ENCODE data around the gene RNF168. TPM values are rescaled to one million over a fixed set of nuclear protein-coding genes. Genes with fewer than 3 reads are reported as not detected.

The RNF168 gene
- total RNA-seq, 1 experiment from 2014 or later = 35.4 TPM

GRCh38 chr3:196499061-196499460 is 4.5 kb downstream of the RNF168 start:
- H3K4me2 ChIP-seq (ENCODE audit: low read depth, low read length, poor library complexity, severe bottlenecking) = peak overlapping the region; percentile 96
- peak overlapping the region; percentile 84; the same call in 1 of the 2 replicates for H3K4me3 ChIP-seq (ENCODE audit: low read length)
- H2AFZ ChIP-seq (ENCODE audit: low read length) = no peak overlapping the region
- peak overlapping the region; percentile 92 for H3K27ac ChIP-seq (ENCODE audit: low read length)
- peaks cover 92% of the 10 kb centered on the region for H3K79me2 ChIP-seq (ENCODE audit: low read length)
- H3K27me3 ChIP-seq (ENCODE audit: low read length) = no peaks in the 10 kb centered on the region
- no peak for DNase-seq
- H3K9me3 ChIP-seq (ENCODE audit: low read length) = no peaks in the 10 kb centered on the region
- peaks cover 40% of the 10 kb centered on the region for H4K20me1 ChIP-seq (ENCODE audit: insufficient read depth, low read depth, low read length)
- H3K9ac ChIP-seq (ENCODE audit: low read length) = no peak overlapping the region
- peaks cover 50% of the 10 kb centered on the region for H3K36me3 ChIP-seq (ENCODE audit: insufficient read depth, low read length)
- H3K4me1 ChIP-seq (ENCODE audit: low read length) = peaks cover 43% of the 10 kb centered on the region
- no peaks in the 10 kb centered on the region for H3K9me2 ChIP-seq (replicated peaks; ENCODE audit: insufficient read depth, low read length)

DNA sequence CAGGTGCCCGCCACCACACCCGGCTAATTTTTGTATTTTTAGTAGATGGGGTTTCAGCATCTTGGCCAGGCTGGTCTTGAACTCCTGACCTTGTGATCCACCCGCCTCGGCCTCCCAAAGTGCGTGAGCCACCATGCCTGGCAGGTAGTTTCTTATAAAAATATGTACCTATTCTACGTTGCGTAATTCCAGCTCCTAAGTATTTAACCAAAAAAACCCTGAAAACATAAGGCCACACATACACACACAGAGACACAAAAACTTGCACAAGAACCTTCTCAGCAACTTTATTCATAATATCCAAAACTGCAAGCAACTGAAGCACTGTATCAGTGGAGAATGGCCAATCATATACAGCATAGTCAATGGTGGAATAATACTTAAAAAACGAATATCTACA is 5.3 kb downstream of the RNF168 start:
- no peak overlapping the region for H3K4me2 ChIP-seq (ENCODE audit: low read depth, low read length, poor library complexity, severe bottlenecking)
- H2AFZ ChIP-seq (ENCODE audit: low read length) = no peak overlapping the region
- H3K9ac ChIP-seq (ENCODE audit: low read length) = no peak overlapping the region
- H3K4me3 ChIP-seq (ENCODE audit: low read length) = no peak overlapping the region
- no peaks in the 10 kb centered on the region for H3K27me3 ChIP-seq (ENCODE audit: low read length)
- peaks cover 42% of the 10 kb centered on the region for H4K20me1 ChIP-seq (ENCODE audit: insufficient read depth, low read depth, low read length)
- H3K9me3 ChIP-seq (ENCODE audit: low read length) = no peaks in the 10 kb centered on the region
- H3K4me1 ChIP-seq (ENCODE audit: low read length) = peaks cover 41% of the 10 kb centered on the region
- no peak overlapping the region for H3K27ac ChIP-seq (ENCODE audit: low read length)
- H3K9me2 ChIP-seq (replicated peaks; ENCODE audit: insufficient read depth, low read length) = no peaks in the 10 kb centered on the region
- peaks cover 99% of the 10 kb centered on the region for H3K79me2 ChIP-seq (ENCODE audit: low read length)
- no peak for DNase-seq
- H3K36me3 ChIP-seq (ENCODE audit: insufficient read depth, low read length) = peaks cover 50% of the 10 kb centered on the region

DNA sequence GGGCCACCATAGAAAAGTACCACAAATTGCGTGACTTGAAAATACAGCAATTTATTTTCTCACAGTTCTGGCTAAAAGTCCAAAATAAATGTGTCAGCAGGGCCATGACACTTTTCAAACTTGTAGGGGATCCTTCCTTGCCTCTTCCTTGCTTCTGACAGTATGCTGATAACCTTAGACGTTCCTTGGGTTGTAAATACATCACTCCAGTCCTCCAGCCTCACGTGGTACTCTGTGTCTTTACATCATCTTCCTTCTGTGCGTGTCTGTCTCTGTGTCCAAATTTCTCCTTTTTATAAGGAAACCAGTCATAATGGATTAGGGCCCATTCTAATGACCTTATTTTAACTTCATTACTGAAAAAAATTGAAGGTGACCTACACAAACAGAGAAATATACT is 7.4 kb downstream of the RNF168 start:
- peaks cover 52% of the 10 kb centered on the region for H4K20me1 ChIP-seq (ENCODE audit: insufficient read depth, low read depth, low read length)

DNA sequence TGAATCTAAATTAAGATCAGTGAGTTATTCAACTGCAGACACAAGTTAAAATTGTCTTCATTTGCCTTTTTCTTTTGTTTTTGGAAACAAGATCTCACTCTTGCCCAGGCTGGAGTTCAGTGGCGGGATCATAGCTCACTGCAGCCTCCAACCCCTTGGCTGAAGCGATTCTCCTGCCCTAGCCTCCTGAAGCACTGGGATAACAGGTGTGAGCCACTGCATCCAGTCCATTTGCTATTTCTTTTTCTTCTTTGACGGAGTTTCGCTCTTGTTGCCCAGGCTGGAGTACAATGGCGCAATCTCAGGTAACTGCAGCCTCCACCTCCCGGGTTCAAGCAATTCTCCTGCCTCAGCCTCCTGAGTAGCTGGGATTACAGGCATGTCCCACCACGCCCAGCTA is 10.3 kb downstream of the RNF168 start:
- Histone ChIP-seq H2AFZ (ENCODE audit: low read length) (no peak overlapping the region), H3K4me1 (ENCODE audit: low read length) (peaks cover 27% of the 10 kb centered on the region), H3K36me3 (ENCODE audit: insufficient read depth, low read length) (peaks cover 49% of the 10 kb centered on the region), H3K27me3 (ENCODE audit: low read length) (no peaks in the 10 kb centered on the region), H3K4me2 (ENCODE audit: low read depth, low read length, poor library complexity, severe bottlenecking) (no peak overlapping the region), H3K27ac (ENCODE audit: low read length) (peak overlapping the region; percentile 2; the same call in 1 of the 2 replicates), H3K79me2 (ENCODE audit: low read length) (peaks cover 97% of the 10 kb centered on the region), H3K9ac (ENCODE audit: low read length) (no peak overlapping the region), H4K20me1 (ENCODE audit: insufficient read depth, low read depth, low read length) (peaks cover 41% of the 10 kb centered on the region), H3K4me3 (ENCODE audit: low read length) (no peak overlapping the region), H3K9me2 (replicated peaks; ENCODE audit: insufficient read depth, low read length) (no peaks in the 10 kb centered on the region), H3K9me3 (ENCODE audit: low read length) (no peaks in the 10 kb centered on the region)
- DNase-seq = no peak

More for the DNA sequence above, 7.4 kb downstream of the RNF168 start:
- no peaks in the 10 kb centered on the region for H3K27me3 ChIP-seq (ENCODE audit: low read length)
- H2AFZ ChIP-seq (ENCODE audit: low read length) = no peak overlapping the region
- no peak overlapping the region for H3K27ac ChIP-seq (ENCODE audit: low read length)
- H3K4me2 ChIP-seq (ENCODE audit: low read depth, low read length, poor library complexity, severe bottlenecking) = no peak overlapping the region
- peaks cover 60% of the 10 kb centered on the region for H3K36me3 ChIP-seq (ENCODE audit: insufficient read depth, low read length)
- DNase-seq = no peak
- peaks cover 98% of the 10 kb centered on the region for H3K79me2 ChIP-seq (ENCODE audit: low read length)
- no peak overlapping the region for H3K4me3 ChIP-seq (ENCODE audit: low read length)
- H3K9ac ChIP-seq (ENCODE audit: low read length) = no peak overlapping the region
- no peaks in the 10 kb centered on the region for H3K9me3 ChIP-seq (ENCODE audit: low read length)
- H3K4me1 ChIP-seq (ENCODE audit: low read length) = peaks cover 43% of the 10 kb centered on the region
- no peaks in the 10 kb centered on the region for H3K9me2 ChIP-seq (replicated peaks; ENCODE audit: insufficient read depth, low read length)

DNA sequence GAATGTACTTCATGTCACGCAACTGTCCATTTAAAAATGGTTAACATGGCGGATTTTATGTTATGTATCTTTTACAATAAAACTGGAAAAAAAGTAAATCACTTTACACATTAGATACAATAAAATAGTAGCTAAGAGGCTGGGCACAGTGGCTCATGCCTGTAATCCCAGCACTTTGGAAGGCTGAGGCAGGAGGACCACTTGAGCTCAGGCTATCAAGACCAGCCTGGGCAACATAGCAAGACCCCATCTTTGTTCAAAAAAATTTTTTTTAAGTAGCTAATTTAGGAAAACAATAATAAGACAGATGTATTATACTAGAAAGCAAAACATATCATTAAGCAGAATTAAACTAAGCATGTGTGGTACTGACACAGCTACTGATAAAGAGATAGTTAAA is 11.5 kb downstream of the RNF168 start:
- no peaks in the 10 kb centered on the region for H3K9me2 ChIP-seq (replicated peaks; ENCODE audit: insufficient read depth, low read length)
- H2AFZ ChIP-seq (ENCODE audit: low read length) = no peak overlapping the region
- H3K9ac ChIP-seq (ENCODE audit: low read length) = no peak overlapping the region
- H3K9me3 ChIP-seq (ENCODE audit: low read length) = no peaks in the 10 kb centered on the region
- peaks cover 27% of the 10 kb centered on the region for H3K4me1 ChIP-seq (ENCODE audit: low read length)
- H3K79me2 ChIP-seq (ENCODE audit: low read length) = peaks cover 94% of the 10 kb centered on the region
- H3K4me3 ChIP-seq (ENCODE audit: low read length) = no peak overlapping the region
- H3K27me3 ChIP-seq (ENCODE audit: low read length) = no peaks in the 10 kb centered on the region
- H4K20me1 ChIP-seq (ENCODE audit: insufficient read depth, low read depth, low read length) = peaks cover 36% of the 10 kb centered on the region
- H3K27ac ChIP-seq (ENCODE audit: low read length) = no peak overlapping the region
- no peak overlapping the region for H3K4me2 ChIP-seq (ENCODE audit: low read depth, low read length, poor library complexity, severe bottlenecking)
- no peak for DNase-seq
- H3K36me3 ChIP-seq (ENCODE audit: insufficient read depth, low read length) = peaks cover 51% of the 10 kb centered on the region

DNA sequence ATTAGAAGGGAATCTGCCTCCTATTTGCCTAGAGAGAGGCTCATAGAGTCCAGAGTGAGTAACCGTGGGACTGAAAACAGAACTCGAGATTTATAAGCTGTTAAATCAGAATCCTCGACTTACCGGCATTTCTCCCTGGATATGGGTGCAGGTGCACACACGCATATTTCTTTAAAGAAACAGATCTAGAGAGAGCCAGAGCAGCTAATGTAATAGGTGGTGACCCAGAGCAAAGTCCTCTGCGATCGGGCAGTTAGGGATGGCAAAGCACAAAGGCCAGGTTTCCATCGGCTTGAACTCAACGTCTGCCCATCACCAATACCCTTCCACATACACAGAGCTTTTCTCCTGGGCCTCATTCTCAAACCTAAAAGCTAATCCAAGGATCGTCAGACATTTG is 13.8 kb downstream of the RNF168 start:
- H3K4me1 ChIP-seq (ENCODE audit: low read length) = peaks cover 11% of the 10 kb centered on the region
- no peak overlapping the region for H3K4me3 ChIP-seq (ENCODE audit: low read length)
- no peaks in the 10 kb centered on the region for H3K9me3 ChIP-seq (ENCODE audit: low read length)
- peaks cover 91% of the 10 kb centered on the region for H3K79me2 ChIP-seq (ENCODE audit: low read length)
- no peak for DNase-seq
- peaks cover 57% of the 10 kb centered on the region for H3K36me3 ChIP-seq (ENCODE audit: insufficient read depth, low read length)
- no peak overlapping the region for H3K27ac ChIP-seq (ENCODE audit: low read length)
- H2AFZ ChIP-seq (ENCODE audit: low read length) = no peak overlapping the region
- H3K9me2 ChIP-seq (replicated peaks; ENCODE audit: insufficient read depth, low read length) = no peaks in the 10 kb centered on the region
- no peak overlapping the region for H3K4me2 ChIP-seq (ENCODE audit: low read depth, low read length, poor library complexity, severe bottlenecking)
- no peak overlapping the region for H3K9ac ChIP-seq (ENCODE audit: low read length)
- no peaks in the 10 kb centered on the region for H3K27me3 ChIP-seq (ENCODE audit: low read length)
- peaks cover 21% of the 10 kb centered on the region for H4K20me1 ChIP-seq (ENCODE audit: insufficient read depth, low read depth, low read length)

DNA sequence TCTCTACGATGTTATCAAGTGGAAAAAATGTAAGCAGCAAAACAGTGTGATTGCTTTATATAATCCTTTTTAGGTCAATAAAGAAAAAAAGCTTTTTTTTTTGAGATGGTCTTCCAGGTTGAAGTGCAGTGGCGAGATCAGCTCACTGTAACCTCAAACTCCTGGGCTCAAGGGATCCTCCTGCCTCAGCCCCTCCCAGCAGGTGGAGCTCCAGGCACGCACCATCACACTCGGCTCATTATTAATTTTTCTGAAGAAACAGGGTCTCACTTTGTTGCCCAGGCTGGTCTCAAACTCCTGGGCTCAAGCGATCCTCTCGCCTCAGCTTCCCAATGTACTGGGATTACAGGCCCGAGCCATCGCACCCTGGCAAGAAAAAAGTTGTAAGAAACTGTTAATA is 17.3 kb downstream of the RNF168 start:
- Histone ChIP-seq H3K9me2 (replicated peaks; ENCODE audit: insufficient read depth, low read length) (no peaks in the 10 kb centered on the region), H3K4me3 (ENCODE audit: low read length) (no peak overlapping the region), H3K4me2 (ENCODE audit: low read depth, low read length, poor library complexity, severe bottlenecking) (no peak overlapping the region), H3K9ac (ENCODE audit: low read length) (no peak overlapping the region), H3K79me2 (ENCODE audit: low read length) (peaks cover 84% of the 10 kb centered on the region), H2AFZ (ENCODE audit: low read length) (no peak overlapping the region), H4K20me1 (ENCODE audit: insufficient read depth, low read depth, low read length) (peaks cover 4% of the 10 kb centered on the region), H3K36me3 (ENCODE audit: insufficient read depth, low read length) (peaks cover 71% of the 10 kb centered on the region), H3K9me3 (ENCODE audit: low read length) (no peaks in the 10 kb centered on the region), H3K27me3 (ENCODE audit: low read length) (no peaks in the 10 kb centered on the region), H3K4me1 (ENCODE audit: low read length) (no peaks in the 10 kb centered on the region), H3K27ac (ENCODE audit: low read length) (no peak overlapping the region)
- DNase-seq = peak; percentile 68

DNA sequence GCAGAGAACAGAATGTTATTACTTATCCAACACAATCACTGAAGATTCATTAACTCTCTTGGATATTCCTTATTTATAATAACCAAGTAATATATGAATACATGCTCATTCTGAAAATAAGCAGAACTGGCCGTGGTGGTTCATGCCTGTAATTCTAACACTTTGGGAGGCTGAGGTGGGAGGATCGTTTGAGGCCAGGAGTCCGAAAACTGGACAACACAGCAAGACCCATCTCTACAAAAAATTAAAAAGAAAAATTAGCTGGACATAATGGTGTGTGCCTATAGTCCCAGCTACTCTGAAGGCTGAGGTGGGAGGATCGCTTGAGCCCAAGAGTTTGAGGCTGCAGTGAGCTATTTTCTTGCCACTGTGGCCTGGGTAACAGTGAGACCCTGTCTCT is 25.9 kb downstream of the RNF168 start:
- no peaks in the 10 kb centered on the region for H3K9me2 ChIP-seq (replicated peaks; ENCODE audit: insufficient read depth, low read length)
- no peaks in the 10 kb centered on the region for H3K4me1 ChIP-seq (ENCODE audit: low read length)
- H3K79me2 ChIP-seq (ENCODE audit: low read length) = peaks cover 61% of the 10 kb centered on the region
- H4K20me1 ChIP-seq (ENCODE audit: insufficient read depth, low read depth, low read length) = peaks cover 4% of the 10 kb centered on the region; the same call in 1 of the 2 replicates
- no peak for DNase-seq
- H3K4me2 ChIP-seq (ENCODE audit: low read depth, low read length, poor library complexity, severe bottlenecking) = no peak overlapping the region
- peaks cover 72% of the 10 kb centered on the region for H3K36me3 ChIP-seq (ENCODE audit: insufficient read depth, low read length)
- no peak overlapping the region for H3K27ac ChIP-seq (ENCODE audit: low read length)
- H3K4me3 ChIP-seq (ENCODE audit: low read length) = no peak overlapping the region
- no peaks in the 10 kb centered on the region for H3K9me3 ChIP-seq (ENCODE audit: low read length)
- no peak overlapping the region for H3K9ac ChIP-seq (ENCODE audit: low read length)
- H3K27me3 ChIP-seq (ENCODE audit: low read length) = no peaks in the 10 kb centered on the region
- H2AFZ ChIP-seq (ENCODE audit: low read length) = no peak overlapping the region

GRCh38 chr3:196472286-196472685 is 31.3 kb downstream of the RNF168 start:
- H3K79me2 ChIP-seq (ENCODE audit: low read length) = peaks cover 70% of the 10 kb centered on the region
- no peaks in the 10 kb centered on the region for H3K9me2 ChIP-seq (replicated peaks; ENCODE audit: insufficient read depth, low read length)
- H3K4me1 ChIP-seq (ENCODE audit: low read length) = no peaks in the 10 kb centered on the region; the same call in 1 of the 2 replicates
- no peak overlapping the region for H3K27ac ChIP-seq (ENCODE audit: low read length)
- H3K27me3 ChIP-seq (ENCODE audit: low read length) = no peaks in the 10 kb centered on the region
- no peak overlapping the region for H3K9ac ChIP-seq (ENCODE audit: low read length)
- H3K4me3 ChIP-seq (ENCODE audit: low read length) = no peak overlapping the region
- H3K9me3 ChIP-seq (ENCODE audit: low read length) = no peaks in the 10 kb centered on the region
- no peak overlapping the region for H3K4me2 ChIP-seq (ENCODE audit: low read depth, low read length, poor library complexity, severe bottlenecking)
- H3K36me3 ChIP-seq (ENCODE audit: insufficient read depth, low read length) = peaks cover 74% of the 10 kb centered on the region
- H2AFZ ChIP-seq (ENCODE audit: low read length) = no peak overlapping the region
- no peaks in the 10 kb centered on the region for H4K20me1 ChIP-seq (ENCODE audit: insufficient read depth, low read depth, low read length)
- no peak for DNase-seq
